G401 (cell line): ENCODE measurements around the gene PLEKHB2. TPM values are rescaled to one million over a fixed set of nuclear protein-coding genes. Genes with fewer than 3 reads are reported as not detected.
"Not testable (repeated sequence)": the region's sequence is repeated elsewhere in the genome, so short reads cannot be mapped to it uniquely, and the experiment has no call there.

ENCODE experiments used
- DNase-seq: peaks from one replicate; pipeline ENCODE4 v3.0.0-alpha.2; 2015; ENCODE audit warnings: low spot score
- in situ Hi-C: cut with HindIII; loops from 2 replicates; pipeline ENCODE4 v1.10.0; 2016; ENCODE audit warnings: low sequenced_read_pairs, mixed read lengths
- total RNA-seq: library from RNA; depleted of rRNA; stranded (reverse); fragments of >200 nt; shearing (Covaris generic); gene quantifications from 2 replicates; pipeline ENCODE4 v1.2.3, GENCODE V29; 2014

Gene PLEKHB2
- total RNA-seq, 1 experiment from 2014 or later: 96.6 TPM

- DNase-seq: no peak
- in situ Hi-C loops: no loop called here
Observed at GRCh38 chr2:131130298-131130596, 25.1 kb downstream of the PLEKHB2 start.

- DNase-seq: no peak
- in situ Hi-C loops: no loop called here
Observed at GRCh38 chr2:131132729-131133128, 27.6 kb downstream of the PLEKHB2 start.

- in situ Hi-C loops: no loop called here
- DNase-seq: no peak
Observed at GRCh38 chr2:131140581-131140980, 35.4 kb downstream of the PLEKHB2 start.

- in situ Hi-C loops: no loop called here
- DNase-seq: no peak
Observed at GRCh38 chr2:131142849-131143248, 37.7 kb downstream of the PLEKHB2 start.

GRCh38 chr2:131143803-131144202 lies 38.7 kb downstream of the PLEKHB2 start:
- no peak for DNase-seq
- in situ Hi-C loops: no loop called here

GRCh38 chr2:131145040-131145439 lies 39.9 kb downstream of the PLEKHB2 start:
- in situ Hi-C loops: no loop called here
- DNase-seq: no peak

- in situ Hi-C loops: no loop called here
- no peak for DNase-seq
Observed at GRCh38 chr2:131146231-131146630, 41.1 kb downstream of the PLEKHB2 start.

- in situ Hi-C loops: no loop called here
- DNase-seq: no peak
Observed at GRCh38 chr2:131146749-131147148, 41.6 kb downstream of the PLEKHB2 start.

GRCh38 chr2:131148426-131148825 lies 43.3 kb downstream of the PLEKHB2 start:
- peak; percentile 93 for DNase-seq
- in situ Hi-C loops: no loop called here

- DNase-seq, in situ Hi-C loops: not testable (repeated sequence)
Observed at GRCh38 chr2:131150109-131150508, 45.0 kb downstream of the PLEKHB2 start.

- DNase-seq: no peak
- in situ Hi-C loops: no loop called here
Observed at GRCh38 chr2:131151398-131151797, 46.3 kb downstream of the PLEKHB2 start.

GRCh38 chr2:131152074-131152473 lies 46.9 kb downstream of the PLEKHB2 start:
- no peak for DNase-seq
- in situ Hi-C loops: no loop called here

GRCh38 chr2:131153529-131153928 lies 48.4 kb downstream of the PLEKHB2 start:
- DNase-seq: no peak
- in situ Hi-C loops: no loop called here

- in situ Hi-C loops: no loop called here
- DNase-seq: peak; percentile 52
Observed at GRCh38 chr2:131154071-131154531, 49.0 kb downstream of the PLEKHB2 start.

GRCh38 chr2:131154647-131155046 lies 49.5 kb downstream of the PLEKHB2 start:
- in situ Hi-C loops: no loop called here
- DNase-seq: no peak

GRCh38 chr2:131155208-131155855 lies 50.2 kb downstream of the PLEKHB2 start:
- no peak for DNase-seq
- in situ Hi-C loops: no loop called here

GRCh38 chr2:131156452-131157149 lies 51.5 kb downstream of the PLEKHB2 start:
- in situ Hi-C loops: no loop called here
- DNase-seq: no peak

GRCh38 chr2:131165562-131165961 lies 60.4 kb downstream of the PLEKHB2 start:
- DNase-seq, in situ Hi-C loops: not testable (repeated sequence)

GRCh38 chr2:131168538-131168937 lies 63.4 kb downstream of the PLEKHB2 start:
- DNase-seq: no peak
- in situ Hi-C loops: no loop called here

GRCh38 chr2:131178050-131178449 lies 72.9 kb downstream of the PLEKHB2 start:
- DNase-seq, in situ Hi-C loops: not testable (repeated sequence)
